ENCODE measurements around the gene RXRA. TPM values are rescaled to one million over a fixed set of nuclear protein-coding genes. Genes with fewer than 3 reads are reported as not detected.
A peak's percentile ranks its signal among the peaks of the same experiment; 100 is the strongest.

Gene RXRA
- total RNA-seq (10 to 100 TPM; 23.0 to 82.2 (median 71.8) TPM), polyA plus RNA-seq (10 to 100 TPM; 12.4 to 53.2 TPM)
- long read RNA-seq, donor 1, partial matches to known transcripts: 137 of 149 reads
- long read RNA-seq, donor 1, other reads (novel, unspliced or antisense): 11 of 149 reads
- long read RNA-seq, donor 2, transcript RXRA-202 (10 exons, 1,846 nt): major isoform, 5 of 5 reads
- long read RNA-seq, donor 2, partial matches to known transcripts: 0 of 5 reads
- long read RNA-seq, donor 2, other reads (novel, unspliced or antisense): 0 of 5 reads
- long read RNA-seq, donor 3, transcript RXRA-202 (10 exons, 1,846 nt): major isoform, 21 of 84 reads
- long read RNA-seq, donor 3, partial matches to known transcripts: 8 of 84 reads
- long read RNA-seq, donor 3, other reads (novel, unspliced or antisense): 55 of 84 reads

DNA sequence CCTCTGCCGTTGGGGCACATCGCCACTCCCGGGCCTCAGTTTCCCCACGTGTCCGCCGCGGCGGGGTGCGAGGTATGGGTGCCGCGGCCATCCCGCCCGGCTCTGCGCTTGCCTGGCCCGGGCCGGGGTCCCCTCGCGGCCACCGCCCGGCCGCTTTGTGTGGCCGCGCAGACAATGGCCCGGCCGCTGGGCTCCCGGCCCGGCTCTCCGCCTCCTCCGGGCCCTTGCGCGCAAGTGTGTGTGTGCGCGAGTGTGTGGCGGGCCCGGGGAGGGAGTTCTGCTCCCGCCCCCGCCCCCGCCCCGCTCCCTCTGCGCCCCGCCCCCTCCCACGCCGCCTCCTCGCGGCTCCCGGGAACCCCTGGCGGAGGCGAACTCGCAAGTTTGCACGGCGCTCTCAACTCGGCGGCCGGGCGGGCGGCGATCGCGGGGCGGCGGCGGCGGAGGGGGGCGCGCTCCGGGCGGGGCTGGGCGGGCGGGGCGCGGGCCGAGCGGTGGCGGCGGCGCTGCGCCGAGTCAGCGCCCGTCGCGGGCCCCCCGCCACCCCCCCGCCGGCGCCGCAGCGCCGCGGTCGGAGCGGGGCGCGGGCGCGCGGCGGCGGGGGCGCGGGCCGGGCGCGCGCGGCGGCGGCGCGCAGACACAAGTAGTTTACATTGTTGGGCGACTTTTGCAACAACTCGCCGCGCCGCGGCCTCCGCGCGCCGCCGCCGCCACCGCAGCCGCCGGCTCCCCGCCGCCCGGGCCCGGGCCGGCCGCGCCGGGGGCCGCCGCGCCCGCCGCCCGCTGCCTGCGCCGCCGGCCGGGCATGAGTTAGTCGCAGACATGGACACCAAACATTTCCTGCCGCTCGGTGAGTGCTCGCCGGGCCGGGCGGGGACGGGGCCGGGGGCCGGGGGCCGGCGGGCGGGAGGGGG, at the start of gene RXRA:
Gene RXRA, plus strand, starts transcription at position 643 of the 911 bp plus-strand sequence. Its CDS starts 177 bp downstream, at position 820.
- TF ChIP-seq, protein P1, sequence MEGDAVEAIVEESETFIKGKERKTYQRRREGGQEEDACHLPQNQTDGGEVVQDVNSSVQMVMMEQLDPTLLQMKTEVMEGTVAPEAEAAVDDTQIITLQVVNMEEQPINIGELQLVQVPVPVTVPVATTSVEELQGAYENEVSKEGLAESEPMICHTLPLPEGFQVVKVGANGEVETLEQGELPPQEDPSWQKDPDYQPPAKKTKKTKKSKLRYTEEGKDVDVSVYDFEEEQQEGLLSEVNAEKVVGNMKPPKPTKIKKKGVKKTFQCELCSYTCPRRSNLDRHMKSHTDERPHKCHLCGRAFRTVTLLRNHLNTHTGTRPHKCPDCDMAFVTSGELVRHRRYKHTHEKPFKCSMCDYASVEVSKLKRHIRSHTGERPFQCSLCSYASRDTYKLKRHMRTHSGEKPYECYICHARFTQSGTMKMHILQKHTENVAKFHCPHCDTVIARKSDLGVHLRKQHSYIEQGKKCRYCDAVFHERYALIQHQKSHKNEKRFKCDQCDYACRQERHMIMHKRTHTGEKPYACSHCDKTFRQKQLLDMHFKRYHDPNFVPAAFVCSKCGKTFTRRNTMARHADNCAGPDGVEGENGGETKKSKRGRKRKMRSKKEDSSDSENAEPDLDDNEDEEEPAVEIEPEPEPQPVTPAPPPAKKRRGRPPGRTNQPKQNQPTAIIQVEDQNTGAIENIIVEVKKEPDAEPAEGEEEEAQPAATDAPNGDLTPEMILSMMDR (IDR thresholded peaks at IDR 0.05): peak in 1 of 3 donors; percentile 24
- TF ChIP-seq EP300 (IDR thresholded peaks at IDR 0.05) (no peak), POLR2A (IDR thresholded peaks at IDR 0.05) (peak; percentile 80)
- no peaks in the 10 kb centered on the region for H3K27me3 ChIP-seq
- no peaks in the 10 kb centered on the region for H3K36me3 ChIP-seq
- H3K27ac ChIP-seq: peak within 1 kb of the TSS; percentile 80 to 98
- peak within 1 kb of the TSS; percentile 65 for H3K4me3 ChIP-seq
- intact Hi-C loops (cut with DNase I): loop anchor here (2.0 to 10.0 kb wide), 6 partner anchors 106 to 1109 kb away; partner anchors contain the start of gene COL5A1 (in 1 of the 4)
- peak; percentile 88 to 92 (median 90) for DNase-seq
- H3K9me3 ChIP-seq: no peaks in the 10 kb centered on the region
- WGBS, 3 donors: 0% methylated on average over 102 to 155 of the region's 156 CpGs; no CpG with 5 or more reads in 1 of the 3 donors
- H3K4me1 ChIP-seq (ENCODE audit: insufficient read depth): peaks cover 23% of the 10 kb centered on the region

DNA sequence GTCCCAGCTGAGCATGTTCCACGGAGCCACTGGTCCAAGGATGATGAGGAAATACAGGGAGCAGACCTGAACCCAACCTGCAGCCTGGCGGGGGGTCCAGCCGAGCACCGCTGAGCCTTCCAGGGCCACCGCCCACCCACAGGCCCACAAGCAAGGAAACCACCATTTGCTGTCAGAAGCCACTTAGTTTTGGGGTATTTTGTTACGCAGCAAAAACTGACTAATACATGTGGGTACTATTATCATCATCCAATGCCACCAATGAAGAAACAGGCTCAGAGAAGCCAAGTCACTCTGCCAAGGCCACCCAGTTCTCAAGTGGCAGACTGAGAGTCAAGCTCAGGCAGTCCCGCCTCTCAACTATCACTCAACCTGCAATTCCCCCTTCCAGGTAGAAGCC, 48.0 kb upstream of the RXRA start:
- H3K27ac ChIP-seq: no peak overlapping the region
- no peaks in the 10 kb centered on the region for H3K36me3 ChIP-seq
- DNase-seq: no peak
- intact Hi-C loops (cut with DNase I): no loop called here
- WGBS, 3 donors: 94 to 96% (median 94%) methylated on average over 7 of the region's 7 CpGs
- H3K27me3 ChIP-seq: no peaks in the 10 kb centered on the region
- H3K4me1 ChIP-seq (ENCODE audit: insufficient read depth): no peaks in the 10 kb centered on the region
- H3K4me3 ChIP-seq: no peak overlapping the region
- no peaks in the 10 kb centered on the region for H3K9me3 ChIP-seq
- TF ChIP-seq EP300 (IDR thresholded peaks at IDR 0.05) (no peak), POLR2A (IDR thresholded peaks at IDR 0.05) (no peak)
- TF ChIP-seq, protein P1 (IDR thresholded peaks at IDR 0.05): no peak

DNA sequence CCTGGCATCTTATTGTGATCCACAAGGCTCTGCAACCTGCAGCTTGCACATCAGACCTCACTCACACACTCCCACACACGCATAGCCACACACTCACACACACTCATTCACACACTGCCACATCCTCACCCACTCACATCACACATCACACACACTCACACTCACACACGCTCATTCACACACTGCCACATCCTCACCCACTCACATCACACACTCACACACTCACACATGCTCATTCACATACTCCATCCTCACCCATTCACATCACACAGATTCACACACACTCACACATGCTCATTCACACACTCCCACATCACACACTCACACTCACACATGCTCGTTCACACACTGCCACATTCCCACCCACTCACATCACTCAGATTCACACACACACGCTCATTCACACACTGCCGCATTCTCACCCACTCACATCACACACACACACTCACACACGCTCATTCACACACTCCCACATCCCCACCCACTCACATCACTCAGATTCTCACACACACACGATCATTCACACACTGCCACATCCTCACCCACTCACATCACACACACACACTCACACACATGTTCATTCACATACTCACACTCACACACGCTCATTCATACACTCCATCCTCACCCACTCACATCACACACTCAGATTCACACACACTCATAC, 47.1 kb upstream of the RXRA start:
- Histone ChIP-seq H3K4me3 (no peak overlapping the region), H3K4me1 (ENCODE audit: insufficient read depth) (no peaks in the 10 kb centered on the region), H3K36me3 (no peaks in the 10 kb centered on the region), H3K27ac (no peak overlapping the region), H3K27me3 (no peaks in the 10 kb centered on the region), H3K9me3 (no peaks in the 10 kb centered on the region)
- TF ChIP-seq, protein P1 (IDR thresholded peaks at IDR 0.05): no peak
- TF ChIP-seq EP300 (IDR thresholded peaks at IDR 0.05): no peak
- TF ChIP-seq POLR2A (IDR thresholded peaks at IDR 0.05): no peak
- WGBS, 3 donors: 78 to 80% (median 80%) methylated on average over 8 of the region's 8 CpGs
- intact Hi-C loops (cut with DNase I): no loop called here
- DNase-seq: no peak

DNA sequence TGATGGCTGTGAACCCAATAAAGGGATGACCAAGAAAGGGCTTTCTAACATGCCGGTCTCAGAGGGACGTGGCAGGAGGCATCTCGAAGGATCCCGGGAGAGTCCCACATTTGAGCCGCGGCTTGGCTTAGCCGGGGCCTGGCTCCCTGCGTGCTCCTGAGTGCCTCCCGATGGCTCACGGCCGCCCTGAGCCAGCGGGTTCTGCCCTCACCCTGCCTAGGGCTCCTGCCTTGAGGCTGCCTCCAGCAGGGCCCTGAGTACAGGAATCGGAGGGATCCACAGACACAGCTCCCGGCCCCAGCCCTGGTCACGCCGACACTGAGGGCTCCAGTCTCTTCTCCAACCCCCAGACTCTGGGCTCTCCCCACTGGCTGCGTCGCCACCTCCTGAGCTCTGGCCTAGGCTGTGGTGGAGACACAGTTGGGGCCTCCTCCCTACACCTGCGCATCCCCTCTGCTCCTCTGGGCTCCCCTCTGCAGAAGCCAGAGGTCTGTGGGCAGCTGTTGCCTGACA, 44.1 kb upstream of the RXRA start:
- H3K9me3 ChIP-seq: no peaks in the 10 kb centered on the region
- H3K4me1 ChIP-seq (ENCODE audit: insufficient read depth): no peaks in the 10 kb centered on the region
- H3K36me3 ChIP-seq: no peaks in the 10 kb centered on the region
- no peak for DNase-seq
- WGBS, 3 donors: 92 to 96% (median 96%) methylated on average over 19 of the region's 19 CpGs
- no peak for TF ChIP-seq EP300 (IDR thresholded peaks at IDR 0.05)
- intact Hi-C loops (cut with DNase I): no loop called here
- no peak overlapping the region for H3K27ac ChIP-seq
- H3K27me3 ChIP-seq: no peaks in the 10 kb centered on the region
- H3K4me3 ChIP-seq: no peak overlapping the region
